Measurements from ENCODE around the gene IL23A. TPM values are rescaled to one million over a fixed set of nuclear protein-coding genes. Genes with fewer than 3 reads are reported as not detected.

The IL23A gene
- total RNA-seq, 1 experiment from 2014 or later, result 0.41 TPM

GRCh38 chr12:56299853-56300643 is 38.6 kb upstream of the IL23A start, which contains the start of gene CS:
CS (minus strand) TSS chr12:56300330; CDS start chr12:56300201, 129 bp downstream.
- peak; percentile 99 for ATAC-seq
- H3K27ac ChIP-seq (ENCODE audit: low read length), result peak within 1 kb of the TSS; percentile 98
- intact Hi-C loops (cut with micrococcal nuclease; ENCODE audit: unreplicated experiment) (no loop called here), in situ Hi-C loops (cut with HindIII; ENCODE audit: low pct_unique_long_range_greater_than_20kb, low sequenced_read_pairs) (no loop called here)
- POLR2A ChIA-PET, result interaction anchor here (0.5 to 0.6 kb wide), 3 partner anchors 7 to 33 kb away, joined by 3 to 7 read pairs (median 5); partner anchors contain the start of gene PAN2
- peak; percentile 80 for DNase-seq (ENCODE audit: low read depth, low spot score)
- H3K4me3 ChIP-seq (ENCODE audit: low read depth in 2 of 2, low read length in 2 of 2), result peak within 1 kb of the TSS; percentile 64 to 92
- no TSS peak for BruUV-seq (replicated peaks)
- CTCF ChIA-PET, result no interaction called here
- no peaks in the 10 kb centered on the region for H3K9me3 ChIP-seq (ENCODE audit: control insufficient read depth, insufficient read depth, low read depth, low read length)
- peaks cover 7% of the 10 kb centered on the region for H3K4me1 ChIP-seq (ENCODE audit: control insufficient read depth, insufficient read depth, low read length)
- peak; percentile 90 for TF ChIP-seq POLR2AphosphoS5 (IDR thresholded peaks at IDR 0.05; ENCODE audit: low read depth, low read length)
- no peak; the same call in 1 of the 2 replicates for TF ChIP-seq SIN3A (IDR thresholded peaks at IDR 0.05; ENCODE audit: borderline replicate concordance, insufficient read depth, low read depth, low read length)
- no peaks in the 10 kb centered on the region for H3K27me3 ChIP-seq (ENCODE audit: control insufficient read depth, insufficient read depth, low read length)
- H3K36me3 ChIP-seq (ENCODE audit: control insufficient read depth, insufficient read depth, low read length), result peaks cover 6% of the 10 kb centered on the region

DNA sequence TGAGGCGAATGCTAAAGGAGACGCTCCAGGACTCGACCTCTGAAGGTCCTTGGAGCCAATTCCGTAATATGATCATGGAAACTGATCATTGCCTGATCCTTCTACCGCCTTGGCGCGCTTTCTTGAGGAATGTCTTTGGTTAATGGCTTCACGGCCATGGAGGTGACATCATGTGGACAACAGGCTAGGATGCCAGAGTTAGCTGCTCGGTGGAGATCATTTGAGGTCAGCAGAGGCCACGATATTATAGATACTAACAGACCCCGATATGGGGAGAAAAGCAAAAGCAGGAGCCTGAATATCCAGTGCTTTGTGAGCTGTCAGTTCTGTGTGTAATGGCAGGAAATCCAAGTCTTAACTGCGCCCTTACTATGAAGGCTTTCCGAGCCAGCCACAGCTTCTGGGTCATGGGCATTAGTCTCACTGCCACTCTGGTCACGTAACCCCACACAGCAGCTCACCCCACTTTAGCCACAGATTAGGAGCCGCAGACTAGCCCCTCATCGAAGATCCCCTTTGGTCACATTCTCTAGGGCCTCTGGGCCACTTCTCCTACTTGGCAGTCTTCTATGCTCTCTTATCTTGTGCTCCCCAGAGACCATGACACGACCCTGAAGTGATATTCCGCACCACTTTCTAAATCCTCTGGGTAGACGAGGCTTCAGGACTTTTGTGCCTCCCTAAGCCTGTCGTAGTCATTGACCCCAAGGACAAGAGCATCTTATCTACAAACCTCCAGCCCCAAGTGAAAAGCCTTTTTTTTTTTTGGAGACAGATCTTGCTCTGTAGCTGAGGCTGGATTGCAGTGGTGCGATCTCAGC is 37.8 kb upstream of the IL23A start:
- Histone ChIP-seq H3K4me1 (ENCODE audit: control insufficient read depth, insufficient read depth, low read length) (peaks cover 7% of the 10 kb centered on the region), H3K9me3 (ENCODE audit: control insufficient read depth, insufficient read depth, low read depth, low read length) (no peaks in the 10 kb centered on the region), H3K4me3 (ENCODE audit: low read depth in 2 of 2, low read length in 2 of 2) (peak overlapping the region; percentile 64 to 92), H3K27me3 (ENCODE audit: control insufficient read depth, insufficient read depth, low read length) (no peaks in the 10 kb centered on the region), H3K36me3 (ENCODE audit: control insufficient read depth, insufficient read depth, low read length) (peaks cover 6% of the 10 kb centered on the region), H3K27ac (ENCODE audit: low read length) (peak overlapping the region; percentile 98)
- ATAC-seq (peak; percentile 47), DNase-seq (ENCODE audit: low read depth, low spot score) (no peak)
- in situ Hi-C loops (cut with HindIII; ENCODE audit: low pct_unique_long_range_greater_than_20kb, low sequenced_read_pairs) (no loop called here), intact Hi-C loops (cut with micrococcal nuclease; ENCODE audit: unreplicated experiment) (no loop called here)
- TF ChIP-seq TCF7L2 (IDR thresholded peaks at IDR 0.05; ENCODE audit: low read depth, low read length) (no peak), POLR2AphosphoS5 (IDR thresholded peaks at IDR 0.05; ENCODE audit: low read depth, low read length) (peak; percentile 59)
- TSS peak; percentile 93 for BruUV-seq (replicated peaks)
- ChIA-PET CTCF (interaction anchor here (0.6 to 0.7 kb wide), 2 partner anchors 45 to 144 kb away, joined by 3 to 4 read pairs; no protein-coding TSS in a partner anchor), POLR2A (interaction anchor here (0.5 to 0.6 kb wide), 3 partner anchors 8 to 33 kb away, joined by 3 to 7 read pairs (median 5); partner anchors contain the start of gene PAN2)

GRCh38 chr12:56304276-56304675 is 34.4 kb upstream of the IL23A start:
- Histone ChIP-seq H3K36me3 (ENCODE audit: control insufficient read depth, insufficient read depth, low read length) (peaks cover 4% of the 10 kb centered on the region; the same call in 1 of the 2 replicates), H3K4me1 (ENCODE audit: control insufficient read depth, insufficient read depth, low read length) (peaks cover 7% of the 10 kb centered on the region), H3K27ac (ENCODE audit: low read length) (no peak overlapping the region), H3K9me3 (ENCODE audit: control insufficient read depth, insufficient read depth, low read depth, low read length) (no peaks in the 10 kb centered on the region), H3K4me3 (ENCODE audit: low read depth in 2 of 2, low read length in 2 of 2) (no peak overlapping the region), H3K27me3 (ENCODE audit: control insufficient read depth, insufficient read depth, low read length) (no peaks in the 10 kb centered on the region)
- no TSS peak for BruUV-seq (replicated peaks)
- POLR2A ChIA-PET, result no interaction called here
- CTCF ChIA-PET, result no interaction called here
- no peak for TF ChIP-seq SIN3A (IDR thresholded peaks at IDR 0.05; ENCODE audit: borderline replicate concordance, insufficient read depth, low read depth, low read length)
- TF ChIP-seq, protein P1, sequence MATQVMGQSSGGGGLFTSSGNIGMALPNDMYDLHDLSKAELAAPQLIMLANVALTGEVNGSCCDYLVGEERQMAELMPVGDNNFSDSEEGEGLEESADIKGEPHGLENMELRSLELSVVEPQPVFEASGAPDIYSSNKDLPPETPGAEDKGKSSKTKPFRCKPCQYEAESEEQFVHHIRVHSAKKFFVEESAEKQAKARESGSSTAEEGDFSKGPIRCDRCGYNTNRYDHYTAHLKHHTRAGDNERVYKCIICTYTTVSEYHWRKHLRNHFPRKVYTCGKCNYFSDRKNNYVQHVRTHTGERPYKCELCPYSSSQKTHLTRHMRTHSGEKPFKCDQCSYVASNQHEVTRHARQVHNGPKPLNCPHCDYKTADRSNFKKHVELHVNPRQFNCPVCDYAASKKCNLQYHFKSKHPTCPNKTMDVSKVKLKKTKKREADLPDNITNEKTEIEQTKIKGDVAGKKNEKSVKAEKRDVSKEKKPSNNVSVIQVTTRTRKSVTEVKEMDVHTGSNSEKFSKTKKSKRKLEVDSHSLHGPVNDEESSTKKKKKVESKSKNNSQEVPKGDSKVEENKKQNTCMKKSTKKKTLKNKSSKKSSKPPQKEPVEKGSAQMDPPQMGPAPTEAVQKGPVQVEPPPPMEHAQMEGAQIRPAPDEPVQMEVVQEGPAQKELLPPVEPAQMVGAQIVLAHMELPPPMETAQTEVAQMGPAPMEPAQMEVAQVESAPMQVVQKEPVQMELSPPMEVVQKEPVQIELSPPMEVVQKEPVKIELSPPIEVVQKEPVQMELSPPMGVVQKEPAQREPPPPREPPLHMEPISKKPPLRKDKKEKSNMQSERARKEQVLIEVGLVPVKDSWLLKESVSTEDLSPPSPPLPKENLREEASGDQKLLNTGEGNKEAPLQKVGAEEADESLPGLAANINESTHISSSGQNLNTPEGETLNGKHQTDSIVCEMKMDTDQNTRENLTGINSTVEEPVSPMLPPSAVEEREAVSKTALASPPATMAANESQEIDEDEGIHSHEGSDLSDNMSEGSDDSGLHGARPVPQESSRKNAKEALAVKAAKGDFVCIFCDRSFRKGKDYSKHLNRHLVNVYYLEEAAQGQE (IDR thresholded peaks at IDR 0.05; ENCODE audit: insufficient read depth in 1 of 2, low read depth in 2 of 2, low read length in 1 of 2), result no peak
- no peak for TF ChIP-seq TCF7L2 (IDR thresholded peaks at IDR 0.05; ENCODE audit: low read depth, low read length)
- TF ChIP-seq POLR2AphosphoS5 (IDR thresholded peaks at IDR 0.05; ENCODE audit: low read depth, low read length), result no peak
- TF ChIP-seq, protein P2, sequence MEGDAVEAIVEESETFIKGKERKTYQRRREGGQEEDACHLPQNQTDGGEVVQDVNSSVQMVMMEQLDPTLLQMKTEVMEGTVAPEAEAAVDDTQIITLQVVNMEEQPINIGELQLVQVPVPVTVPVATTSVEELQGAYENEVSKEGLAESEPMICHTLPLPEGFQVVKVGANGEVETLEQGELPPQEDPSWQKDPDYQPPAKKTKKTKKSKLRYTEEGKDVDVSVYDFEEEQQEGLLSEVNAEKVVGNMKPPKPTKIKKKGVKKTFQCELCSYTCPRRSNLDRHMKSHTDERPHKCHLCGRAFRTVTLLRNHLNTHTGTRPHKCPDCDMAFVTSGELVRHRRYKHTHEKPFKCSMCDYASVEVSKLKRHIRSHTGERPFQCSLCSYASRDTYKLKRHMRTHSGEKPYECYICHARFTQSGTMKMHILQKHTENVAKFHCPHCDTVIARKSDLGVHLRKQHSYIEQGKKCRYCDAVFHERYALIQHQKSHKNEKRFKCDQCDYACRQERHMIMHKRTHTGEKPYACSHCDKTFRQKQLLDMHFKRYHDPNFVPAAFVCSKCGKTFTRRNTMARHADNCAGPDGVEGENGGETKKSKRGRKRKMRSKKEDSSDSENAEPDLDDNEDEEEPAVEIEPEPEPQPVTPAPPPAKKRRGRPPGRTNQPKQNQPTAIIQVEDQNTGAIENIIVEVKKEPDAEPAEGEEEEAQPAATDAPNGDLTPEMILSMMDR (IDR thresholded peaks at IDR 0.05), result no peak
- intact Hi-C loops (cut with micrococcal nuclease; ENCODE audit: unreplicated experiment) (no loop called here), in situ Hi-C loops (cut with HindIII; ENCODE audit: low pct_unique_long_range_greater_than_20kb, low sequenced_read_pairs) (no loop called here)
- no peak for ATAC-seq
- DNase-seq (ENCODE audit: low read depth, low spot score), result no peak
